Measurements from ENCODE around the gene MACROD2. TPM values are rescaled to one million over a fixed set of nuclear protein-coding genes. Genes with fewer than 3 reads are reported as not detected.

MACROD2 gene
- total RNA-seq, 6 experiments from 2014 or later: 0.05 to 0.57 (median 0.11) TPM; not detected in 1

DNA sequence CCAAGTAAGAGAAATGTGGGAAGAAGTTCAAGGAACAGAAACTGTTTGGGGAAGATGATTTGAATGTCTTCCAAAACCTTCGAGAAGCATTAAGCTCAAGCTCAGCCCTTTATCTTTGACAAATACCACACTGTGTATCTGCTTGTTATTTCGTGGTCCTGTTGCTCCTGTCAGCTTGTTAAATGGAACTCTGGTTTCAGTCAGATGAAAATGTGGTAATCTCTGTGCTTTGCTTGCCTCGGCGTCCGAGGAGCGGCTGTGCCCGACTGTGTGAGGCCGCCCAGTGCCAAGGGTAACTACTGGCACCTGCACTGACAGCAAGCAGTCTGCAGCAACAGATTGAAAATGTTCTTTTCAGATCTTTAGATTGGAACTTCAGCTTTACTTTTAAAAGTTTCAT lies 920.0 kb downstream of the MACROD2 start:
- TF ChIP-seq, protein P1, sequence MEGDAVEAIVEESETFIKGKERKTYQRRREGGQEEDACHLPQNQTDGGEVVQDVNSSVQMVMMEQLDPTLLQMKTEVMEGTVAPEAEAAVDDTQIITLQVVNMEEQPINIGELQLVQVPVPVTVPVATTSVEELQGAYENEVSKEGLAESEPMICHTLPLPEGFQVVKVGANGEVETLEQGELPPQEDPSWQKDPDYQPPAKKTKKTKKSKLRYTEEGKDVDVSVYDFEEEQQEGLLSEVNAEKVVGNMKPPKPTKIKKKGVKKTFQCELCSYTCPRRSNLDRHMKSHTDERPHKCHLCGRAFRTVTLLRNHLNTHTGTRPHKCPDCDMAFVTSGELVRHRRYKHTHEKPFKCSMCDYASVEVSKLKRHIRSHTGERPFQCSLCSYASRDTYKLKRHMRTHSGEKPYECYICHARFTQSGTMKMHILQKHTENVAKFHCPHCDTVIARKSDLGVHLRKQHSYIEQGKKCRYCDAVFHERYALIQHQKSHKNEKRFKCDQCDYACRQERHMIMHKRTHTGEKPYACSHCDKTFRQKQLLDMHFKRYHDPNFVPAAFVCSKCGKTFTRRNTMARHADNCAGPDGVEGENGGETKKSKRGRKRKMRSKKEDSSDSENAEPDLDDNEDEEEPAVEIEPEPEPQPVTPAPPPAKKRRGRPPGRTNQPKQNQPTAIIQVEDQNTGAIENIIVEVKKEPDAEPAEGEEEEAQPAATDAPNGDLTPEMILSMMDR (IDR thresholded peaks at IDR 0.05): no peak
- H3K27ac Mint-ChIP-seq: no peak overlapping the region
- H3K27me3 Mint-ChIP-seq (ENCODE audit: insufficient read depth): no peaks in the 10 kb centered on the region; the same call in 1 of the 2 replicates
- no peaks in the 10 kb centered on the region for H3K4me1 Mint-ChIP-seq (ENCODE audit: low read depth)
- H3K36me3 Mint-ChIP-seq (ENCODE audit: low read depth): no peaks in the 10 kb centered on the region
- H3K9me3 Mint-ChIP-seq: peaks cover 49% of the 10 kb centered on the region
- H3K4me3 Mint-ChIP-seq: no peak overlapping the region
- DNase-seq: no peak

GRCh38 chr20:14916360-14916920 lies 921.1 kb downstream of the MACROD2 start:
- TF ChIP-seq, protein P1 (IDR thresholded peaks at IDR 0.05): no peak
- H3K27me3 Mint-ChIP-seq (ENCODE audit: insufficient read depth): no peaks in the 10 kb centered on the region; the same call in 1 of the 2 replicates
- H3K4me3 Mint-ChIP-seq: no peak overlapping the region
- H3K27ac Mint-ChIP-seq: no peak overlapping the region
- peaks cover 49% of the 10 kb centered on the region for H3K9me3 Mint-ChIP-seq
- H3K36me3 Mint-ChIP-seq (ENCODE audit: low read depth): no peaks in the 10 kb centered on the region
- DNase-seq: no peak
- no peaks in the 10 kb centered on the region for H3K4me1 Mint-ChIP-seq (ENCODE audit: low read depth)

DNA sequence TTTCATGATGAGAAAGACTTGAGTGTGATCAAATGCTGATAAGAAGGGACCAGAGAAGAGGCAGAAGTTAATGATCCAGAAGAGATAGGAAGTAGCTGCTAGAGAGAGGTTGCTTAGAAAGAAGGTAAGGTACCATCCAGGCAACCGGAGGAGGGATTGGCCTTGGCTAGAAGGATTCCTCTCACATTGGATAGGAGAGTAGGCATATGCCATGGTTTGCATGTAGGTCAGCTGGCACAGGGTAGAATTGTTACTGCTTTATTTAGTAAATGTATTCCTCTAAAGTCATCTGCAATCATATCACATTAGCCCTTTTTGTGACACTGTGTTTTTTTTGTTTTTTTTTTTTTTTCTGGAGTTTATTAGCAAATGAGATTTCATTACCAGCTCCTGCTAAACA lies 923.0 kb downstream of the MACROD2 start:
- no peaks in the 10 kb centered on the region for H3K4me1 Mint-ChIP-seq (ENCODE audit: low read depth)
- no peaks in the 10 kb centered on the region for H3K36me3 Mint-ChIP-seq (ENCODE audit: low read depth)
- H3K4me3 Mint-ChIP-seq: no peak overlapping the region
- H3K27me3 Mint-ChIP-seq (ENCODE audit: insufficient read depth): no peaks in the 10 kb centered on the region; the same call in 1 of the 2 replicates
- peaks cover 50% of the 10 kb centered on the region for H3K9me3 Mint-ChIP-seq
- TF ChIP-seq, protein P1 (IDR thresholded peaks at IDR 0.05): no peak
- DNase-seq: no peak
- no peak overlapping the region for H3K27ac Mint-ChIP-seq

- DNase-seq: no peak
- Mint-ChIP-seq H3K4me1 (ENCODE audit: low read depth) (no peaks in the 10 kb centered on the region), H3K4me3 (no peak overlapping the region), H3K36me3 (ENCODE audit: low read depth) (no peaks in the 10 kb centered on the region), H3K9me3 (peaks cover 54% of the 10 kb centered on the region), H3K27me3 (ENCODE audit: insufficient read depth) (no peaks in the 10 kb centered on the region; the same call in 1 of the 2 replicates), H3K27ac (no peak overlapping the region)
- TF ChIP-seq, protein P1 (IDR thresholded peaks at IDR 0.05): no peak
Observed at GRCh38 chr20:14918976-14919375, 923.7 kb downstream of the MACROD2 start.

DNA sequence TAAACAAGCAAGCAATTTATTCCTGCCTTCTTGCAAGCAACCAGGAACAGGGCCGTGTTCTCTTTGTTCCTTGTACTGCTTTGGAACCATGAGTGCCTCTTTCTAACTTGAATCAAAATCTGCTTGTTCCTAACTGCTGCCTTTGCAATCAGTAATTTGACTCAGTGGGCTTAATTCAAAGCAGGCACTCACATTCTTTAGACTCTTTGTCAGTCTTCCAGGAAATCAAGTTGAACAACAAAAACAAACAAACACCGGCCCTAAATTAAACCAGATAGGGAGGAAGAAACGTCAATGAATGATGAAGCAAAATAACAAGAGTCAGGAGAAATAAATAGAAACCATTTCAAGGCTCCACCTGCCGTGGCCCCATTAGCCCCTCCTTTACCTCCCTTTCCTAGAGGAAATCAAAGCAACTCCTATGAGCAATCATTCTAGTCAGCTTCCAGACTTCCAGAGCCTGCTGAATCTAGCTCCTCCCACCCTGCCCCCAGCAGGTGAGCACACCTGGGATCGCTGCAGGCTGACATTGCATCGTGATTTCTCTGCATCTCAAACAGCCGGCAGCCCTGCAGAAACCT lies 924.3 kb downstream of the MACROD2 start:
- Mint-ChIP-seq H3K9me3 (peaks cover 54% of the 10 kb centered on the region), H3K27ac (no peak overlapping the region), H3K36me3 (ENCODE audit: low read depth) (no peaks in the 10 kb centered on the region), H3K27me3 (ENCODE audit: insufficient read depth) (no peaks in the 10 kb centered on the region; the same call in 1 of the 2 replicates), H3K4me1 (ENCODE audit: low read depth) (no peaks in the 10 kb centered on the region), H3K4me3 (no peak overlapping the region)
- DNase-seq: no peak
- TF ChIP-seq, protein P1 (IDR thresholded peaks at IDR 0.05): no peak
